ENCODE data around the gene ANKRD28.

- TF ChIP-seq POLR2A (IDR thresholded peaks at IDR 0.05), result no peak
- TF ChIP-seq EP300 (IDR thresholded peaks at IDR 0.05), result no peak
- TF ChIP-seq CTCF (IDR thresholded peaks at IDR 0.05), result no peak
These were observed 165.6 kb downstream of the ANKRD28 start for GRCh38 chr3:15632212-15632580.
